GM23248 (cell line): ENCODE data around the gene ZFP90. TPM values are rescaled to one million over a fixed set of nuclear protein-coding genes. Genes with fewer than 3 reads are reported as not detected.

Experiments
- DNase-seq: peaks from one replicate; pipeline ENCODE4 v3.0.0-alpha.2; 2015
- H2AFZ ChIP-seq: fragments of 200-600 bp; sonication (generic); 2 replicates; pipeline ENCODE4 v1.6.1; 2016; ENCODE audit warnings: antibody characterized with exemption
- H3F3A ChIP-seq: fragments of 200-600 bp; sonication (generic); 2 replicates; pipeline ENCODE4 v1.6.1; 2016; ENCODE audit warnings: mild to moderate bottlenecking, antibody characterized with exemption, mixed run types; ENCODE audit not compliant: insufficient read depth
- H3K27ac ChIP-seq: fragments of 200-600 bp; sonication (generic); 2 replicates; pipeline ENCODE4 v1.5.1; 2016; ENCODE audit warnings: mild to moderate bottlenecking
- H3K27me3 ChIP-seq: fragments of 200-600 bp; sonication (generic); replicated peaks from 2 replicates; pipeline ENCODE4 v1.6.1; 2016; ENCODE audit warnings: mild to moderate bottlenecking; ENCODE audit not compliant: insufficient read depth
- H3K36me3 ChIP-seq: fragments of 200-600 bp; sonication (generic); 2 replicates; pipeline ENCODE4 v1.6.1; 2016; ENCODE audit warnings: low read depth, mild to moderate bottlenecking
- H3K4me1 ChIP-seq: fragments of 200-600 bp; sonication (generic); 2 replicates; pipeline ENCODE4 v1.6.1; 2016; ENCODE audit warnings: mild to moderate bottlenecking; ENCODE audit not compliant: insufficient read depth
- H3K4me2 ChIP-seq: fragments of 200-600 bp; sonication (generic); one replicate; pipeline ENCODE4 v1.6.1; 2016; ENCODE audit warnings: mild to moderate bottlenecking; ENCODE audit not compliant: unreplicated experiment
- H3K4me3 ChIP-seq: fragments of 200-600 bp; sonication (generic); 2 replicates; pipeline ENCODE4 v1.5.1; 2016; ENCODE audit warnings: mild to moderate bottlenecking
- H3K79me2 ChIP-seq: fragments of 200-600 bp; sonication (generic); 2 replicates; pipeline ENCODE4 v1.6.1; 2016; ENCODE audit warnings: mild to moderate bottlenecking; ENCODE audit not compliant: insufficient read depth
- H3K9ac ChIP-seq: fragments of 200-600 bp; sonication (generic); 2 replicates; pipeline ENCODE4 v1.6.1; 2016; ENCODE audit warnings: mild to moderate bottlenecking
- H3K9me2 ChIP-seq: fragments of 200-600 bp; sonication (generic); 2 replicates; pipeline ENCODE4 v1.6.1; 2016; ENCODE audit warnings: mixed run types, mild to moderate bottlenecking, moderate library complexity; ENCODE audit not compliant: insufficient read depth
- H3K9me3 ChIP-seq: fragments of 200-600 bp; sonication (generic); one replicate; pipeline ENCODE4 v1.6.1; 2017; ENCODE audit warnings: low read depth
- H4K20me1 ChIP-seq: fragments of 200-600 bp; sonication (generic); 2 replicates; pipeline ENCODE4 v1.6.0; 2016; ENCODE audit not compliant: insufficient read depth
- EZH2 ChIP-seq: fragments of 200-600 bp; sonication (generic); IDR thresholded peaks from 2 replicates; pipeline ENCODE4 v1.6.1; 2018; ENCODE audit warnings: antibody characterized with exemption, mild to moderate bottlenecking; ENCODE audit not compliant: insufficient read depth, poor library complexity, severe bottlenecking
- EZH2phosphoT487 ChIP-seq: fragments of 200-600 bp; sonication (generic); IDR thresholded peaks from 2 replicates; pipeline ENCODE4 v1.6.1; 2018; ENCODE audit warnings: antibody characterized with exemption, moderate library complexity, mild to moderate bottlenecking, low read depth; ENCODE audit not compliant: insufficient read depth
- WGBS, 2 experiments: methylation state at CpG; one replicate each; pipeline ENCODE4 v1.1.6; 2015 to 2017; ENCODE audit warnings: low lambda C conversion rate in 2 of 2, low coverage in 1 of 2; ENCODE audit errors: missing lambda C conversion rate in 2 of 2; 5-methylcytosine and 5-hydroxymethylcytosine counted together
- in situ Hi-C: fragments of 300-500 bp; cut with MboI; formaldehyde crosslinking; loops from 2 replicates; pipeline ENCODE4 v1.15.0; 2020
- polyA plus RNA-seq: library from polyadenylated mRNA; unstranded; fragments of >200 nt; fragmentation: Nextera tagmentation; extraction: Ambion mirVana; gene quantifications from 2 replicates; pipeline ENCODE4 v1.2.1, GENCODE V29; 2016
- total RNA-seq: library from RNA; depleted of rRNA; stranded (reverse); fragments of >200 nt; shearing (Covaris generic); gene quantifications from 2 replicates; pipeline ENCODE4 v1.2.3, GENCODE V29; 2014

ZFP90 gene
- total and polyA plus RNA-seq, 2 experiments from 2014 or later, result 11.9 to 20.6 TPM

GRCh38 chr16:68496689-68497088 is 42.4 kb upstream of the ZFP90 start:
- H3F3A ChIP-seq, result no peaks in the 10 kb centered on the region
- no peaks in the 10 kb centered on the region for H3K9me2 ChIP-seq
- no peaks in the 10 kb centered on the region; the same call in 1 of the 2 replicates for H3K27me3 ChIP-seq
- in situ Hi-C loops, result no loop called here
- H4K20me1 ChIP-seq, result no peaks in the 10 kb centered on the region
- TF ChIP-seq EZH2 (no peak), EZH2phosphoT487 (no peak)
- H3K36me3 ChIP-seq, result no peaks in the 10 kb centered on the region
- no peak overlapping the region for H2AFZ ChIP-seq
- H3K79me2 ChIP-seq, result no peaks in the 10 kb centered on the region
- no peak overlapping the region for H3K27ac ChIP-seq
- H3K4me2 ChIP-seq, result no peak overlapping the region
- no peaks in the 10 kb centered on the region for H3K9me3 ChIP-seq
- no peak overlapping the region for H3K9ac ChIP-seq
- WGBS, 2 experiments, result 59 to 60% methylated on average over 8 of the region's 8 CpGs
- H3K4me3 ChIP-seq, result no peak overlapping the region
- no peaks in the 10 kb centered on the region for H3K4me1 ChIP-seq
- no peak for DNase-seq

- H3K9ac ChIP-seq, result no peak overlapping the region
- H3K4me1 ChIP-seq, result no peaks in the 10 kb centered on the region
- H3K79me2 ChIP-seq, result no peaks in the 10 kb centered on the region
- H3F3A ChIP-seq, result no peaks in the 10 kb centered on the region
- H3K36me3 ChIP-seq, result no peaks in the 10 kb centered on the region
- H3K4me2 ChIP-seq, result no peak overlapping the region
- no peak overlapping the region for H2AFZ ChIP-seq
- H3K9me3 ChIP-seq, result no peaks in the 10 kb centered on the region
- DNase-seq, result no peak
- no peak for TF ChIP-seq EZH2
- no peak for TF ChIP-seq EZH2phosphoT487
- H3K9me2 ChIP-seq, result no peaks in the 10 kb centered on the region
- H3K4me3 ChIP-seq, result no peak overlapping the region
- in situ Hi-C loops, result no loop called here
- no peak overlapping the region for H3K27ac ChIP-seq
- H3K27me3 ChIP-seq, result no peaks in the 10 kb centered on the region; the same call in 1 of the 2 replicates
- H4K20me1 ChIP-seq, result no peaks in the 10 kb centered on the region
- WGBS, 2 experiments, result 12 to 18% methylated on average over 5 of the region's 5 CpGs
These were observed 40.1 kb upstream of the ZFP90 start for GRCh38 chr16:68499006-68499405.

GRCh38 chr16:68503334-68503733 is 35.8 kb upstream of the ZFP90 start:
- H3K9me3 ChIP-seq, result no peaks in the 10 kb centered on the region
- no peak overlapping the region for H3K9ac ChIP-seq
- H2AFZ ChIP-seq, result no peak overlapping the region
- no peaks in the 10 kb centered on the region; the same call in 1 of the 2 replicates for H3K27me3 ChIP-seq
- WGBS, 2 experiments, result 63 to 75% methylated on average over 3 of the region's 3 CpGs
- in situ Hi-C loops, result loop anchor here (10.0 kb wide), 1 partner anchor 109 kb away; no protein-coding TSS in a partner anchor
- no peak overlapping the region for H3K4me2 ChIP-seq
- H3K4me3 ChIP-seq, result no peak overlapping the region
- no peaks in the 10 kb centered on the region for H4K20me1 ChIP-seq
- TF ChIP-seq EZH2, result no peak
- no peak for TF ChIP-seq EZH2phosphoT487
- no peaks in the 10 kb centered on the region for H3F3A ChIP-seq
- peaks cover 6% of the 10 kb centered on the region; the same call in 1 of the 2 replicates for H3K4me1 ChIP-seq
- no peaks in the 10 kb centered on the region for H3K36me3 ChIP-seq
- H3K9me2 ChIP-seq, result no peaks in the 10 kb centered on the region
- H3K79me2 ChIP-seq, result no peaks in the 10 kb centered on the region
- no peak overlapping the region for H3K27ac ChIP-seq
- peak; percentile 80 for DNase-seq

GRCh38 chr16:68504066-68504465 is 35.0 kb upstream of the ZFP90 start:
- H3F3A ChIP-seq, result no peaks in the 10 kb centered on the region
- H3K27me3 ChIP-seq, result no peaks in the 10 kb centered on the region; the same call in 1 of the 2 replicates
- H3K27ac ChIP-seq, result no peak overlapping the region
- H3K9me2 ChIP-seq, result no peaks in the 10 kb centered on the region
- no peaks in the 10 kb centered on the region for H4K20me1 ChIP-seq
- TF ChIP-seq EZH2 (no peak), EZH2phosphoT487 (no peak)
- WGBS, 2 experiments, result 60% methylated on average over 7 of the region's 7 CpGs
- H2AFZ ChIP-seq, result no peak overlapping the region
- no peak overlapping the region for H3K9ac ChIP-seq
- no peaks in the 10 kb centered on the region for H3K36me3 ChIP-seq
- DNase-seq, result no peak
- no peak overlapping the region for H3K4me3 ChIP-seq
- H3K79me2 ChIP-seq, result no peaks in the 10 kb centered on the region
- H3K4me2 ChIP-seq, result no peak overlapping the region
- in situ Hi-C loops, result loop anchor here (10.0 kb wide), 1 partner anchor 109 kb away; no protein-coding TSS in a partner anchor
- peaks cover 6% of the 10 kb centered on the region; the same call in 1 of the 2 replicates for H3K4me1 ChIP-seq
- H3K9me3 ChIP-seq, result no peaks in the 10 kb centered on the region
